A549 (cell line): Measurements from ENCODE around the gene SORL1-AS1.

Source experiments
- ATAC-seq, 2 experiments: fragments of 200-7000 bp in 1 of 2; fragments of >200 bp in 1 of 2; cut with Nextera tagmentation in 1 of 2; cut with Tn5 transposase in 1 of 2; 3 replicates each; pipeline versions ENCODE4 v1.8.0 to v1.9.1; 2018 to 2020; ENCODE audit warnings: mild to moderate bottlenecking in 1 of 2, moderate library complexity in 1 of 2
- CTCF ChIA-PET: fragments of 300-600 bp; sonication (Branson Sonifier 250); formaldehyde crosslinking; extraction: SDS; loops from one replicate; lab custom pipeline; 2021; ENCODE audit warnings: antibody characterized with exemption, inconsistent platforms; lab: Yijun Ruan, JAX
- POLR2A ChIA-PET: fragments of 350-600 bp; formaldehyde crosslinking; extraction: SDS; loops from one replicate; lab custom pipeline; 2021; ENCODE audit warnings: antibody characterized with exemption, inconsistent platforms; lab: Yijun Ruan, JAX
- DNase-seq, 2 experiments: peaks; one replicate each; pipeline versions ENCODE4 v3.0.0 to v3.0.0-alpha.2; 2011 to 2016; ENCODE audit warnings: low read depth in 1 of 2, low spot score in 1 of 2
- FAIRE-seq: peaks from 2 replicates; lab custom pipeline; 2011; peaks lifted over from hg19 to GRCh38; lab: Jason Lieb, UNC
- H3K27ac ChIP-seq, 2 experiments: fragments of >200 bp; sonication (Bioruptor Twin); formaldehyde crosslinking; 3 replicates each; pipeline ENCODE4 v1.5.1; 2016 to 2017
- H3K4me1 ChIP-seq: fragments of >200 bp; sonication (Bioruptor Twin); formaldehyde crosslinking; 3 replicates; pipeline ENCODE4 v1.6.1; 2016
- H3K4me2 ChIP-seq: fragments of >200 bp; sonication (Bioruptor Twin); formaldehyde crosslinking; 3 replicates; pipeline ENCODE4 v1.6.1; 2016
- H3K4me3 ChIP-seq: fragments of >200 bp; sonication (Bioruptor Twin); formaldehyde crosslinking; 3 replicates; pipeline ENCODE4 v1.5.1; 2016
- H3K9me3 ChIP-seq: fragments of >200 bp; sonication (Bioruptor Twin); formaldehyde crosslinking; 3 replicates; pipeline ENCODE4 v1.6.1; 2016
- BHLHE40 ChIP-seq: IDR thresholded peaks from 2 replicates; pipeline ENCODE4 v1.6.1; 2012; ENCODE audit warnings: low read depth, low read length, inconsistent platforms
- CBX8 ChIP-seq: fragments of 200-600 bp; sonication (generic); IDR thresholded peaks from 2 replicates; pipeline ENCODE4 v1.6.1; 2016
- CEBPB ChIP-seq, 2 experiments: fragments of >200 bp in 1 of 2; sonication (Bioruptor Twin) in 1 of 2; formaldehyde crosslinking in 1 of 2; IDR thresholded peaks; 2 replicates each; pipeline ENCODE4 v1.6.1; 2012 to 2016
- CHD2 ChIP-seq: fragments of 150-350 bp; IDR thresholded peaks from 2 replicates; pipeline ENCODE4 v1.6.1; 2014; ENCODE audit warnings: low read length; ENCODE audit not compliant: partially characterized antibody
- CTCF ChIP-seq: fragments of >200 bp; sonication (Bioruptor Twin); formaldehyde crosslinking; IDR thresholded peaks from 3 replicates; pipeline ENCODE4 v1.5.1; 2016
- EHMT2 ChIP-seq: fragments of 200-600 bp; sonication (generic); IDR thresholded peaks from 2 replicates; pipeline ENCODE4 v1.6.1; 2016; ENCODE audit warnings: antibody characterized with exemption, low read depth, mild to moderate bottlenecking, moderate library complexity
- FOSL2 ChIP-seq, 2 experiments: fragments of 450-650 bp in 1 of 2; fragments of >200 bp in 1 of 2; sonication (Bioruptor Twin) in 1 of 2; formaldehyde crosslinking; IDR thresholded peaks; 2 replicates each; pipeline versions ENCODE4 v1.5.0 to v1.6.1; 2016 to 2020; ENCODE audit warnings: mild to moderate bottlenecking in 1 of 2, moderate library complexity in 1 of 2
- FOXS1 ChIP-seq: fragments of 250-450 bp; sonication (Bioruptor Pico); IDR thresholded peaks from 2 replicates; pipeline ENCODE4 v1.5.0; 2020; ENCODE audit warnings: mild to moderate bottlenecking, moderate library complexity
- GATA3 ChIP-seq: IDR thresholded peaks from 2 replicates; pipeline ENCODE4 v1.6.1; 2012; ENCODE audit warnings: borderline replicate concordance
- HDAC2 ChIP-seq: fragments of 200-600 bp; sonication (generic); IDR thresholded peaks from 2 replicates; pipeline ENCODE4 v1.6.1; 2016
- HEYL ChIP-seq: fragments of 250-450 bp; sonication (Bioruptor Pico); IDR thresholded peaks from 2 replicates; pipeline ENCODE4 v1.8.0; 2021; ENCODE audit warnings: mild to moderate bottlenecking, moderate library complexity
- HOXB13 ChIP-seq: fragments of 250-450 bp; sonication (Bioruptor Pico); IDR thresholded peaks from 2 replicates; pipeline ENCODE4 v1.5.0; 2020; ENCODE audit warnings: low read depth, mild to moderate bottlenecking, moderate library complexity
- JUN ChIP-seq, 2 experiments: fragments of >200 bp; sonication (Bioruptor Twin); formaldehyde crosslinking; IDR thresholded peaks; 2 replicates in 1 of 2; 3 replicates in 1 of 2; pipeline ENCODE4 v1.6.1; 2016 to 2017
- JUNB ChIP-seq: fragments of >200 bp; sonication (Bioruptor Twin); formaldehyde crosslinking; IDR thresholded peaks from 2 replicates; pipeline ENCODE4 v1.6.1; 2016
- KDM5A ChIP-seq: fragments of 200-600 bp; sonication (generic); IDR thresholded peaks from 2 replicates; pipeline ENCODE4 v1.6.1; 2016; ENCODE audit warnings: antibody characterized with exemption, mild to moderate bottlenecking
- MAX ChIP-seq: IDR thresholded peaks from 2 replicates; pipeline ENCODE4 v1.6.1; 2012
- NR3C1 ChIP-seq: fragments of >200 bp; sonication (Bioruptor Twin); formaldehyde crosslinking; IDR thresholded peaks from 3 replicates; pipeline ENCODE4 v1.6.1; 2017
- PBX3 ChIP-seq: IDR thresholded peaks from 2 replicates; pipeline ENCODE4 v1.6.1; 2012
- RAD21 ChIP-seq, 2 experiments: fragments of >200 bp in 1 of 2; sonication (Bioruptor Twin) in 1 of 2; formaldehyde crosslinking in 1 of 2; IDR thresholded peaks in 1 of 2; conservative IDR thresholded peaks in 1 of 2; 2 replicates in 1 of 2; 3 replicates in 1 of 2; pipeline ENCODE4 v1.6.1; 2012 to 2018; ENCODE audit warnings: inconsistent platforms in 1 of 2
- REST ChIP-seq: fragments of 200-600 bp; sonication (generic); IDR thresholded peaks from 2 replicates; pipeline ENCODE4 v1.6.1; 2016; ENCODE audit warnings: antibody characterized with exemption, mild to moderate bottlenecking, moderate library complexity
- TFCP2L1 ChIP-seq: fragments of 250-450 bp; sonication (Bioruptor Pico); IDR thresholded peaks from 2 replicates; pipeline ENCODE4 v1.5.0; 2021; ENCODE audit warnings: mild to moderate bottlenecking
- TP53 ChIP-seq: fragments of 250-450 bp; sonication (Bioruptor Pico); IDR thresholded peaks from 2 replicates; pipeline ENCODE4 v1.5.0; 2021; ENCODE audit warnings: mild to moderate bottlenecking, moderate library complexity
- ZC3H11A ChIP-seq: fragments of 450-650 bp; IDR thresholded peaks from 2 replicates; pipeline ENCODE4 v1.6.1; 2014; ENCODE audit warnings: antibody characterized with exemption, mild to moderate bottlenecking
- ZFP36 ChIP-seq: fragments of 450-650 bp; IDR thresholded peaks from 2 replicates; pipeline ENCODE4 v1.6.1; 2014; ENCODE audit warnings: borderline replicate concordance; ENCODE audit not compliant: partially characterized antibody
- WGBS: methylation state at CpG from one replicate; pipeline ENCODE4 v1.1.6; 2017; ENCODE audit errors: missing lambda C conversion rate; 5-methylcytosine and 5-hydroxymethylcytosine counted together
- TF ChIP-seq, protein P1 (sequence below): fragments of 250-450 bp; sonication (Bioruptor Pico); IDR thresholded peaks from 2 replicates; pipeline ENCODE4 v1.5.0; 2020; ENCODE audit warnings: low read depth, mild to moderate bottlenecking, moderate library complexity
- TF ChIP-seq, protein P2 (sequence below): fragments of >200 bp; sonication (Bioruptor Twin); formaldehyde crosslinking; IDR thresholded peaks from 2 replicates; pipeline ENCODE4 v1.6.1; 2016

Gene SORL1-AS1

DNA sequence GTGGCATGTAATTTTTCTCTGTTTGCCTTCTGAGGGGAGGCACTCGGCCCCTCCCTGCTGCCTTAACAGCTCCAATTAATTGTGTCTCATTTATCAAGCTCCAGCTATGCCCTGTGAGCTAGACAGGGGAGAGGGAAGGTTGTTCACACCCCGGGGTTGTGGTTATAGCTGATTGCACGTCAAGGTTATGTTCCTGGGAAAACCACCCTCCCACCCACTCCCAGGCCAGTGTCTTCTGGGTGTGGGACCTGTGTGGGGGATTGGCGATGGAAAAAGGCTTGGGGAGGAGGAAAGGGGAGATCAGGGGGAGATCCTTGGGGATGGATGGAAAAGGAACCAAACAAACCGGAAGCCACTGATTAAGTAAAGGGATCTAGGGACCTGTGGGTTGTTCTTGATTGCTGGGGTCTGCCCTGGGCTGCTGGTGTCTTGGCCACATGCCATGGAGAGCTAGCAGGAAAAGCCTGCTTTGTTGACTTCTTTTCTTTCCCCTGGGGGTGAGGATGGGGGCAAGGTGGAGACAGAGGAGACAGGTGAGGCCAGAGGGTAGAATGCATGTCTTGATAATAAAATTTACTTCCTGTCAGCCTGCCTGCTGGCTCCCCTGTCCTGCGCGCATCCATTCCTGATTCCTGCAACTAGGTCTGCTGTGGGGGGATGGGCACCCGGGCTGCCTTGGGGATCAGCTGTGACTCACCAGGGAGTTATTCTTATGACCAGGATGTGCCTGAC lies 13.5 kb upstream of the SORL1-AS1 start:
- peak overlapping the region; percentile 83 for H3K4me2 ChIP-seq
- CTCF ChIA-PET = interaction anchor here (1.1 kb wide), 1 partner anchor 15 kb away, joined by 5 read pairs; the partner anchor contains the start of gene SORL1
- FAIRE-seq (no peak), ATAC-seq (peak; percentile 94), DNase-seq (peak; percentile 86 to 89)
- H3K4me1 ChIP-seq = peaks cover 39% of the 10 kb centered on the region
- peak overlapping the region; percentile 82 to 93 for H3K27ac ChIP-seq
- POLR2A ChIA-PET = no interaction called here
- H3K4me3 ChIP-seq = no peak overlapping the region
- TF ChIP-seq, protein P1, sequence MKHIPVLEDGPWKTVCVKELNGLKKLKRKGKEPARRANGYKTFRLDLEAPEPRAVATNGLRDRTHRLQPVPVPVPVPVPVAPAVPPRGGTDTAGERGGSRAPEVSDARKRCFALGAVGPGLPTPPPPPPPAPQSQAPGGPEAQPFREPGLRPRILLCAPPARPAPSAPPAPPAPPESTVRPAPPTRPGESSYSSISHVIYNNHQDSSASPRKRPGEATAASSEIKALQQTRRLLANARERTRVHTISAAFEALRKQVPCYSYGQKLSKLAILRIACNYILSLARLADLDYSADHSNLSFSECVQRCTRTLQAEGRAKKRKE (CRISPR knock-in tag) = no peak
- TF ChIP-seq JUN (IDR thresholded peaks at IDR 0.05) (peak in 1 of 2 experiments; percentile 44; a peak in 2 of 5 replicates), TP53 (no peak), JUNB (peak; percentile 56), EHMT2 (no peak), FOXS1 (CRISPR knock-in tag) (no peak), CEBPB (IDR thresholded peaks at IDR 0.05) (0 out of 4 replicates have a peak, but pooled peaks of 1 of the 2 experiments have one; percentile 14), PBX3 (peak; percentile 50; the same call in 1 of the 2 replicates), FOSL2 (IDR thresholded peaks at IDR 0.05) (peak; percentile 59; the same call in 1 of the 2 replicates), FOSL2 (CRISPR knock-in tag; IDR thresholded peaks at IDR 0.05) (peak; percentile 88), CTCF (no peak), HDAC2 (no peak), HOXB13 (no peak), MAX (peak; percentile 45), KDM5A (no peak), GATA3 (peak; percentile 46; the same call in 1 of the 2 replicates)
- TF ChIP-seq, protein P2, sequence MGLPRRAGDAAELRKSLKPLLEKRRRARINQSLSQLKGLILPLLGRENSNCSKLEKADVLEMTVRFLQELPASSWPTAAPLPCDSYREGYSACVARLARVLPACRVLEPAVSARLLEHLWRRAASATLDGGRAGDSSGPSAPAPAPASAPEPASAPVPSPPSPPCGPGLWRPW = no peak
- H3K9me3 ChIP-seq = no peaks in the 10 kb centered on the region
- WGBS = 5% methylated on average over 7 of the region's 8 CpGs

DNA sequence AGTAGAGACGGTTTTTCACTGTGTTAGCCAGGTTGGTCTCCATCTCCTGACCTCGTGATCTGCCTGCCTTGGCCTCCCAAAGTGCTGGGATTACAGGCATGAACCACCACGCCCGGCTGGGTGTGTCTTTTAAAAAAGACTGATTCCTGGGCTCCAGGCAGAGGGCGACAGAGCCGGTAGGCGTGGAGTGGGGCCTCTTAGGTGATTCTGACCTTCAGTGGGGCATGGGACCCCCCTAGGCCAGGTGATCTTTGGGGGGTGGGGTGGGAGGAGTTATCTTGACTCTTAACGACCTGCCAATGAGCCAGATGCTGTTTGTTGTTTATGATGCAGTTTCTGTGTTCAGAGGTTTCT lies 12.9 kb upstream of the SORL1-AS1 start:
- no peak for FAIRE-seq

More for the DNA sequence above, 12.9 kb upstream of the SORL1-AS1 start:
- ATAC-seq = no peak
- CTCF ChIA-PET = no interaction called here
- Histone ChIP-seq H3K4me1 (peaks cover 39% of the 10 kb centered on the region), H3K4me2 (peak overlapping the region; percentile 83), H3K4me3 (no peak overlapping the region), H3K27ac (peak overlapping the region; percentile 82 to 93)
- TF ChIP-seq HEYL (CRISPR knock-in tag) (no peak), NR3C1 (no peak), BHLHE40 (no peak), ZFP36 (no peak), CBX8 (no peak), REST (no peak), PBX3 (no peak), ZC3H11A (no peak), RAD21 (conservative IDR thresholded peaks at IDR 0.05 in 1 of 2, IDR thresholded peaks at IDR 0.05 in 1 of 2) (no peak), TFCP2L1 (CRISPR knock-in tag) (no peak), CHD2 (no peak)
- TF ChIP-seq, all 56 proteins: peak for 0
- H3K9me3 ChIP-seq = no peaks in the 10 kb centered on the region
- DNase-seq = no peak
- WGBS = 26% methylated on average over 4 of the region's 8 CpGs
- POLR2A ChIA-PET = no interaction called here
